ENCODE results near the gene ADGRB3. TPM values are rescaled to one million over a fixed set of nuclear protein-coding genes. Genes with fewer than 3 reads are reported as not detected.

Gene ADGRB3
- total and polyA plus RNA-seq, 2 donors (not counting 1 experiment from before 2014, with no cell fraction given): not detected

DNA sequence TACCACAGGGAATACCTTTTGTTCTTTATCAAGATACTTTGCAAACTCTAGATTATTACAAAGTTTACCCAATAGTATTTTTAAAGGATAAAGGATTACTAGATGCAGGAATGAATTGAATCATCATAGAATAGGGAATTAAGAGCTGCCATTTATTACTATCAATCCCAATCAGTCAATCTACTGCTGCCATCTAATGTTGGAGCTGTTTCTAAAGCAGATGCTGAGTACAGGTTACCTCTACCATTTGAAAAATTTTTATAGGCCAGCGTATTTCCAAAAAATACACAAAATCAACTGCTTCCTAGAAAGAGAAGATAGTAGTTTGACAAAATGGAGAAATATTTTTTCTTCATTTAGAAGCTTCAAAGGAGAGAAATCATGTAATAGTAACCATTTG, 520.4 kb downstream of the ADGRB3 start:
- peaks cover 0 to under 1% (median 0%) of the 10 kb centered on the region in 3 donors for H3K9me3 ChIP-seq (ENCODE audit: control extremely low read depth in 1 of 3, control insufficient read depth in 2 of 3, insufficient read depth in 1 of 3, low read length in 2 of 3)
- POLR2A ChIA-PET: no interaction called here
- no peak overlapping the region for H3K27ac ChIP-seq (ENCODE audit: low read length in 2 of 2)
- Mint-ChIP-seq H3K27ac (no peak overlapping the region), H3K9me3 (ENCODE audit: insufficient read depth) (no peaks in the 10 kb centered on the region), H3K4me1 (no peaks in the 10 kb centered on the region), H3K27me3 (no peaks in the 10 kb centered on the region), H3K4me3 (no peak overlapping the region)
- H3K9ac ChIP-seq (ENCODE audit: low read length): no peak overlapping the region
- H3K4me2 ChIP-seq (replicated peaks; ENCODE audit: low read depth, low read length, poor library complexity, severe bottlenecking): no peak overlapping the region
- H3K27me3 ChIP-seq (replicated peaks in 1 of 4; ENCODE audit: control extremely low read depth in 1 of 4, control insufficient read depth in 3 of 4, insufficient read depth in 4 of 4, low read length in 3 of 4): no peaks in the 10 kb centered on the region
- no peak for ATAC-seq (ENCODE audit: low read depth)
- H4K20me1 ChIP-seq (ENCODE audit: control insufficient read depth, insufficient read depth, low read length, poor library complexity, severe bottlenecking): no peaks in the 10 kb centered on the region
- H3K79me2 ChIP-seq (ENCODE audit: control insufficient read depth, insufficient read depth, low read length): no peaks in the 10 kb centered on the region
- H2AFZ ChIP-seq (ENCODE audit: insufficient read depth, low read depth, low read length, poor library complexity, severe bottlenecking): no peak overlapping the region
- TF ChIP-seq EZH2 (IDR thresholded peaks at IDR 0.05; ENCODE audit: borderline replicate concordance, insufficient read depth, low read depth, low read length, poor library complexity, severe bottlenecking): no peak
- TF ChIP-seq, protein P1, sequence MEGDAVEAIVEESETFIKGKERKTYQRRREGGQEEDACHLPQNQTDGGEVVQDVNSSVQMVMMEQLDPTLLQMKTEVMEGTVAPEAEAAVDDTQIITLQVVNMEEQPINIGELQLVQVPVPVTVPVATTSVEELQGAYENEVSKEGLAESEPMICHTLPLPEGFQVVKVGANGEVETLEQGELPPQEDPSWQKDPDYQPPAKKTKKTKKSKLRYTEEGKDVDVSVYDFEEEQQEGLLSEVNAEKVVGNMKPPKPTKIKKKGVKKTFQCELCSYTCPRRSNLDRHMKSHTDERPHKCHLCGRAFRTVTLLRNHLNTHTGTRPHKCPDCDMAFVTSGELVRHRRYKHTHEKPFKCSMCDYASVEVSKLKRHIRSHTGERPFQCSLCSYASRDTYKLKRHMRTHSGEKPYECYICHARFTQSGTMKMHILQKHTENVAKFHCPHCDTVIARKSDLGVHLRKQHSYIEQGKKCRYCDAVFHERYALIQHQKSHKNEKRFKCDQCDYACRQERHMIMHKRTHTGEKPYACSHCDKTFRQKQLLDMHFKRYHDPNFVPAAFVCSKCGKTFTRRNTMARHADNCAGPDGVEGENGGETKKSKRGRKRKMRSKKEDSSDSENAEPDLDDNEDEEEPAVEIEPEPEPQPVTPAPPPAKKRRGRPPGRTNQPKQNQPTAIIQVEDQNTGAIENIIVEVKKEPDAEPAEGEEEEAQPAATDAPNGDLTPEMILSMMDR (IDR thresholded peaks at IDR 0.05): no peak
- H3K4me3 ChIP-seq (ENCODE audit: control extremely low read depth in 1 of 5, extremely low read depth in 1 of 5, insufficient read depth in 1 of 5, low read depth in 2 of 5, low read length in 4 of 5): no peak overlapping the region
- CTCF ChIA-PET: no interaction called here
- no peaks in the 10 kb centered on the region for H3K36me3 ChIP-seq (replicated peaks in 1 of 2; ENCODE audit: control extremely low read depth in 1 of 2, control insufficient read depth in 1 of 2, extremely low read depth in 1 of 2, insufficient read depth in 2 of 2, low read length in 1 of 2)
- H3K4me1 ChIP-seq (ENCODE audit: control insufficient read depth in 2 of 2, insufficient read depth in 2 of 2, low read length in 2 of 2): no peaks in the 10 kb centered on the region
- intact Hi-C loops (cut with micrococcal nuclease): no loop called here
- no peak for DNase-seq
- no CpG with 5 or more reads among the region's 1 CpG for WGBS (ENCODE audit: insufficient coverage)

- no peaks in the 10 kb centered on the region for H3K79me2 ChIP-seq (ENCODE audit: control insufficient read depth, insufficient read depth, low read length)
- intact Hi-C loops (cut with micrococcal nuclease): no loop called here
- no peak overlapping the region for H3K9ac ChIP-seq (ENCODE audit: low read length)
- H3K27me3 Mint-ChIP-seq: no peaks in the 10 kb centered on the region
- no peaks in the 10 kb centered on the region for H4K20me1 ChIP-seq (ENCODE audit: control insufficient read depth, insufficient read depth, low read length, poor library complexity, severe bottlenecking)
- H3K27ac ChIP-seq (ENCODE audit: low read length in 2 of 2): no peak overlapping the region
- H3K27ac Mint-ChIP-seq: no peak overlapping the region
- H3K4me3 ChIP-seq (ENCODE audit: control extremely low read depth in 1 of 5, extremely low read depth in 1 of 5, insufficient read depth in 1 of 5, low read depth in 2 of 5, low read length in 4 of 5): no peak overlapping the region
- TF ChIP-seq EZH2 (IDR thresholded peaks at IDR 0.05; ENCODE audit: borderline replicate concordance, insufficient read depth, low read depth, low read length, poor library complexity, severe bottlenecking): no peak
- TF ChIP-seq, protein P1 (IDR thresholded peaks at IDR 0.05): no peak
- no peak for ATAC-seq (ENCODE audit: low read depth)
- H3K4me1 Mint-ChIP-seq: no peaks in the 10 kb centered on the region
- no peak overlapping the region for H2AFZ ChIP-seq (ENCODE audit: insufficient read depth, low read depth, low read length, poor library complexity, severe bottlenecking)
- no peaks in the 10 kb centered on the region for H3K4me1 ChIP-seq (ENCODE audit: control insufficient read depth in 2 of 2, insufficient read depth in 2 of 2, low read length in 2 of 2)
- CTCF ChIA-PET: interaction anchor here (1.0 kb wide), 1 partner anchor 30 kb away, joined by 3 read pairs; no protein-coding TSS in a partner anchor
- no peaks in the 10 kb centered on the region for H3K36me3 ChIP-seq (replicated peaks in 1 of 2; ENCODE audit: control extremely low read depth in 1 of 2, control insufficient read depth in 1 of 2, extremely low read depth in 1 of 2, insufficient read depth in 2 of 2, low read length in 1 of 2)
- H3K27me3 ChIP-seq (replicated peaks in 1 of 4; ENCODE audit: control extremely low read depth in 1 of 4, control insufficient read depth in 3 of 4, insufficient read depth in 4 of 4, low read length in 3 of 4): no peaks in the 10 kb centered on the region
- no peaks in the 10 kb centered on the region for H3K9me3 Mint-ChIP-seq (ENCODE audit: insufficient read depth)
- no peak overlapping the region for H3K4me3 Mint-ChIP-seq
- no peak overlapping the region for H3K4me2 ChIP-seq (replicated peaks; ENCODE audit: low read depth, low read length, poor library complexity, severe bottlenecking)
- 100% methylated on average over 1 of the region's 1 CpG for WGBS (ENCODE audit: insufficient coverage)
- no peak for DNase-seq
- POLR2A ChIA-PET: no interaction called here
- H3K9me3 ChIP-seq (ENCODE audit: control extremely low read depth in 1 of 3, control insufficient read depth in 2 of 3, insufficient read depth in 1 of 3, low read length in 2 of 3): no peaks in the 10 kb centered on the region
Observed at GRCh38 chr6:69162811-69163210, 527.7 kb downstream of the ADGRB3 start.
